Panc1 (cell line): ENCODE results near the gene FGF5. TPM values are rescaled to one million over a fixed set of nuclear protein-coding genes. Genes with fewer than 3 reads are reported as not detected.

Experiments
- ATAC-seq: fragments of 200-7000 bp; cut with Tn5 transposase; 2 replicates; pipeline ENCODE4 v1.9.1; 2020; ENCODE audit warnings: mild to moderate bottlenecking, moderate library complexity
- BruUV-seq: library from RNA; stranded (reverse); fragments of 400-500 nt; replicated peaks from 2 replicates; lab custom pipeline; 2021; lab: Mats Ljungman, UMichigan
- CTCF ChIA-PET: fragments of 300-600 bp; sonication (Branson Sonifier 250); formaldehyde crosslinking; loops from one replicate; lab custom pipeline; 2022; ENCODE audit warnings: antibody characterized with exemption; lab: Charles Lee
- POLR2A ChIA-PET: fragments of 300-600 bp; sonication (Branson Sonifier 250); formaldehyde crosslinking; loops from one replicate; lab custom pipeline; 2022; ENCODE audit warnings: antibody characterized with exemption; lab: Charles Lee
- DNase-seq: peaks from one replicate; pipeline ENCODE4 v3.0.0-alpha.2; 2010; ENCODE audit warnings: low read depth, low spot score
- H3K27ac ChIP-seq: 2 replicates; pipeline ENCODE4 v1.5.1; 2011; ENCODE audit warnings: mild to moderate bottlenecking, low read length, inconsistent platforms
- H3K27me3 ChIP-seq: fragments of 200-500 bp; sonication (Bioruptor generic); 2 replicates; pipeline ENCODE4 v1.6.0; 2014; ENCODE audit warnings: low read length, inconsistent platforms; ENCODE audit not compliant: control insufficient read depth, insufficient read depth
- H3K36me3 ChIP-seq: fragments of 200-500 bp; sonication (Bioruptor generic); 2 replicates; pipeline ENCODE4 v1.5.1; 2014; ENCODE audit warnings: inconsistent platforms, mild to moderate bottlenecking, low read length, moderate library complexity; ENCODE audit not compliant: control insufficient read depth, insufficient read depth
- H3K4me1 ChIP-seq: 2 replicates; pipeline ENCODE4 v1.5.1; 2011; ENCODE audit warnings: inconsistent platforms, mild to moderate bottlenecking, low read length, moderate library complexity; ENCODE audit not compliant: control insufficient read depth, insufficient read depth
- H3K4me3 ChIP-seq, 2 experiments: 2 replicates each; pipeline ENCODE4 v1.5.1; 2011 to 2012; ENCODE audit warnings: low read depth in 2 of 2, low read length in 2 of 2, mild to moderate bottlenecking in 2 of 2, inconsistent platforms in 1 of 2, moderate library complexity in 1 of 2
- H3K9me3 ChIP-seq: fragments of 200-500 bp; sonication (Bioruptor generic); 2 replicates; pipeline ENCODE4 v1.5.1; 2014; ENCODE audit warnings: low read depth, mild to moderate bottlenecking, inconsistent platforms, low read length, moderate library complexity; ENCODE audit not compliant: control insufficient read depth, insufficient read depth
- POLR2AphosphoS5 ChIP-seq: IDR thresholded peaks from 2 replicates; pipeline ENCODE4 v1.6.1; 2012; ENCODE audit warnings: mild to moderate bottlenecking, low read depth, low read length, moderate library complexity
- SIN3A ChIP-seq: IDR thresholded peaks from 2 replicates; pipeline ENCODE4 v1.6.1; 2012; ENCODE audit warnings: low read depth, mild to moderate bottlenecking, low read length, moderate library complexity, borderline replicate concordance; ENCODE audit not compliant: insufficient read depth
- TCF7L2 ChIP-seq: IDR thresholded peaks from 2 replicates; pipeline ENCODE4 v1.6.1; 2011; ENCODE audit warnings: mild to moderate bottlenecking, low read depth, low read length, inconsistent platforms
- in situ Hi-C: cut with HindIII; loops from 2 replicates; pipeline ENCODE4 v1.10.0; 2016; ENCODE audit warnings: low sequenced_read_pairs, low pct_unique_long_range_greater_than_20kb
- intact Hi-C: fragments of 100-400 bp; cut with micrococcal nuclease; formaldehyde crosslinking; loops from one replicate; pipeline ENCODE4 v1.10.0; 2022; ENCODE audit not compliant: unreplicated experiment
- total RNA-seq: library from RNA; stranded (reverse); gene quantifications from one replicate; pipeline ENCODE4 v1.2.1, GENCODE V29; 2021; ENCODE audit not compliant: unreplicated experiment
- TF ChIP-seq, protein P1 (sequence below): fragments of 450-650 bp; IDR thresholded peaks from 2 replicates; pipeline ENCODE4 v1.5.1; 2017; ENCODE audit warnings: mild to moderate bottlenecking
- TF ChIP-seq, protein P2 (sequence below), 2 experiments: IDR thresholded peaks; 2 replicates each; pipeline ENCODE4 v1.6.1; 2011 to 2012; ENCODE audit warnings: low read depth in 2 of 2, control low read depth in 1 of 2, low read length in 1 of 2, mild to moderate bottlenecking in 1 of 2, moderate library complexity in 1 of 2; ENCODE audit not compliant: insufficient read depth in 1 of 2

The FGF5 gene
- total RNA-seq, 1 experiment from 2014 or later = 1.3 TPM

DNA sequence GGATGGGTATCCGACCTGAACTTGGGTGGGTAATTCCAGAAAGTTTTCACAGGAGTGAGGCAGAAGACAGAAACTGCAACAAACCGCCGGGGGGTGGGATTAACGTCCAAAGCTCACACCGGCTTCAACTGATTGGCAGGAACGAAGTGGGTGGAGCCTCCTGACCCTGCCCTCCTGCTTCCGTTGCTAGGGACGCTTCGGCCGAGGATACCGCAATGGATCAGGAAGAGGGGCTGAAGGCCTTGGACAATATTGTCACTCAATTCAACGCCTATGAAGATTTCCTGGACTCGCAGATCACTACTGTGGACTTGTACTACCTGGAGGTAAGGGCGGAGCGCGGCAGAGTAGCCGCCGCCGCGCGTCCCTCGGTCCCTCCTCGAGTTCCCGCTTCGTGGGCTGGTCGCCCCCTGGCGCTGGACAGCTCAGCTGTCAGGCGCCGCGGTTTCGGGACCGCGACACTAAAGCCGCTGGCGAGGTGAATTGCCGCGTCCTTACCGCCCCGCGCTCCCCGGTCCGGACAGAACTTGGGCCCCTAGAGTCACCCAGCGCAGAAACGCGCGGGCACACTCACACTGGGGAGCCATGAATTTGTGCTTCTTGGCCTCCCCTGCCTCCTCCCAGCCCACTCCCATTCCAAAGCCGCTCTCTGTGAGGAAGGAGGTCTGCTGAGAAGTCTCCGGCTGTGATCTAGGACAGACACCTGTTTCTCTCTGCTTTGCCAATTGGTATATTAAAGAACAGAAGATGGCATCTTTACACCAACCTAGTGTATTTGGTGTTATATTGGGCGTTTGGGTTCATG lies 69.3 kb downstream of the FGF5 start, which contains the start of gene CFAP299:
Gene CFAP299 (plus strand): TSS at position 177 of the 805 bp plus-strand sequence.
- Histone ChIP-seq H3K36me3 (no peaks in the 10 kb centered on the region), H3K27me3 (no peaks in the 10 kb centered on the region), H3K9me3 (no peaks in the 10 kb centered on the region), H3K27ac (peak within 1 kb of the TSS; percentile 76), H3K4me3 (peak within 1 kb of the TSS; percentile 58 to 67), H3K4me1 (no peaks in the 10 kb centered on the region)
- ATAC-seq (peak; percentile 99), DNase-seq (peak; percentile 73)
- in situ Hi-C loops = no loop called here
- TF ChIP-seq, protein P1, sequence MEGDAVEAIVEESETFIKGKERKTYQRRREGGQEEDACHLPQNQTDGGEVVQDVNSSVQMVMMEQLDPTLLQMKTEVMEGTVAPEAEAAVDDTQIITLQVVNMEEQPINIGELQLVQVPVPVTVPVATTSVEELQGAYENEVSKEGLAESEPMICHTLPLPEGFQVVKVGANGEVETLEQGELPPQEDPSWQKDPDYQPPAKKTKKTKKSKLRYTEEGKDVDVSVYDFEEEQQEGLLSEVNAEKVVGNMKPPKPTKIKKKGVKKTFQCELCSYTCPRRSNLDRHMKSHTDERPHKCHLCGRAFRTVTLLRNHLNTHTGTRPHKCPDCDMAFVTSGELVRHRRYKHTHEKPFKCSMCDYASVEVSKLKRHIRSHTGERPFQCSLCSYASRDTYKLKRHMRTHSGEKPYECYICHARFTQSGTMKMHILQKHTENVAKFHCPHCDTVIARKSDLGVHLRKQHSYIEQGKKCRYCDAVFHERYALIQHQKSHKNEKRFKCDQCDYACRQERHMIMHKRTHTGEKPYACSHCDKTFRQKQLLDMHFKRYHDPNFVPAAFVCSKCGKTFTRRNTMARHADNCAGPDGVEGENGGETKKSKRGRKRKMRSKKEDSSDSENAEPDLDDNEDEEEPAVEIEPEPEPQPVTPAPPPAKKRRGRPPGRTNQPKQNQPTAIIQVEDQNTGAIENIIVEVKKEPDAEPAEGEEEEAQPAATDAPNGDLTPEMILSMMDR = peak; percentile 72
- TF ChIP-seq TCF7L2 (no peak), SIN3A (peak; percentile 95), POLR2AphosphoS5 (no peak)
- TF ChIP-seq, protein P2, sequence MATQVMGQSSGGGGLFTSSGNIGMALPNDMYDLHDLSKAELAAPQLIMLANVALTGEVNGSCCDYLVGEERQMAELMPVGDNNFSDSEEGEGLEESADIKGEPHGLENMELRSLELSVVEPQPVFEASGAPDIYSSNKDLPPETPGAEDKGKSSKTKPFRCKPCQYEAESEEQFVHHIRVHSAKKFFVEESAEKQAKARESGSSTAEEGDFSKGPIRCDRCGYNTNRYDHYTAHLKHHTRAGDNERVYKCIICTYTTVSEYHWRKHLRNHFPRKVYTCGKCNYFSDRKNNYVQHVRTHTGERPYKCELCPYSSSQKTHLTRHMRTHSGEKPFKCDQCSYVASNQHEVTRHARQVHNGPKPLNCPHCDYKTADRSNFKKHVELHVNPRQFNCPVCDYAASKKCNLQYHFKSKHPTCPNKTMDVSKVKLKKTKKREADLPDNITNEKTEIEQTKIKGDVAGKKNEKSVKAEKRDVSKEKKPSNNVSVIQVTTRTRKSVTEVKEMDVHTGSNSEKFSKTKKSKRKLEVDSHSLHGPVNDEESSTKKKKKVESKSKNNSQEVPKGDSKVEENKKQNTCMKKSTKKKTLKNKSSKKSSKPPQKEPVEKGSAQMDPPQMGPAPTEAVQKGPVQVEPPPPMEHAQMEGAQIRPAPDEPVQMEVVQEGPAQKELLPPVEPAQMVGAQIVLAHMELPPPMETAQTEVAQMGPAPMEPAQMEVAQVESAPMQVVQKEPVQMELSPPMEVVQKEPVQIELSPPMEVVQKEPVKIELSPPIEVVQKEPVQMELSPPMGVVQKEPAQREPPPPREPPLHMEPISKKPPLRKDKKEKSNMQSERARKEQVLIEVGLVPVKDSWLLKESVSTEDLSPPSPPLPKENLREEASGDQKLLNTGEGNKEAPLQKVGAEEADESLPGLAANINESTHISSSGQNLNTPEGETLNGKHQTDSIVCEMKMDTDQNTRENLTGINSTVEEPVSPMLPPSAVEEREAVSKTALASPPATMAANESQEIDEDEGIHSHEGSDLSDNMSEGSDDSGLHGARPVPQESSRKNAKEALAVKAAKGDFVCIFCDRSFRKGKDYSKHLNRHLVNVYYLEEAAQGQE (IDR thresholded peaks at IDR 0.05; ENCODE audit: insufficient read depth in 1 of 2, low read depth in 2 of 2, low read length in 1 of 2) = peak in 1 of 2 experiments; percentile 56; a peak in 1 of 4 replicates
- ChIA-PET CTCF (interaction anchor here (0.6 to 1.1 kb wide), 3 partner anchors 151 to 1384 kb away, joined by 3 to 4 read pairs (median 3); no protein-coding TSS in a partner anchor), POLR2A (no interaction called here)
- intact Hi-C loops = loop anchor here (5.0 kb wide), 2 partner anchors 113 to 1383 kb away; no protein-coding TSS in a partner anchor
- no TSS peak for BruUV-seq

DNA sequence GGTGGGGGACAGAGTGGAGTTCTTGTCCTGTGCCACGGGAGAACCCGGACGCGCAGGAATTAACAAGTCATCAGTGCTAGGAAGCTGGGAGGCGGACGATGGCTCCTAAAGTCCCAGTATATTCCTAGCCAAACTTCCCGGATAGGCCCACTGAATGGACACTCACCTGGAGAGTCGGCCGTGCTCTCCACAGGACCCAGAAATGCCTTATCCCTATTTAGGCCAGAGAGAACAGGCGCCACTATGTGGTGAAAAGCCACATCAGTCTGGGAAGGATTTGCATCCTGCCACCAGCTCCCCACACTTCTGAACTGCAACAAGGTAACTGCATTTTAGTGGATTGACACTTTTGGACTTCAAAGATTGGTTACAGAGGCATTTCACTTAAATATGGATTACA lies 70.1 kb downstream of the FGF5 start:
- DNase-seq = no peak
- intact Hi-C loops (loop anchor here (5.0 kb wide), 2 partner anchors 114 to 1384 kb away; no protein-coding TSS in a partner anchor), in situ Hi-C loops (no loop called here)
- Histone ChIP-seq H3K9me3 (no peaks in the 10 kb centered on the region), H3K36me3 (no peaks in the 10 kb centered on the region), H3K27me3 (no peaks in the 10 kb centered on the region), H3K4me3 (peak overlapping the region; percentile 58 to 67), H3K27ac (no peak overlapping the region), H3K4me1 (no peaks in the 10 kb centered on the region)
- TF ChIP-seq, protein P1 = peak; percentile 65
- TF ChIP-seq TCF7L2 (no peak), POLR2AphosphoS5 (no peak), SIN3A (no peak)
- TF ChIP-seq, protein P2 (IDR thresholded peaks at IDR 0.05; ENCODE audit: insufficient read depth in 1 of 2, low read depth in 2 of 2, low read length in 1 of 2) = no peak
- no TSS peak for BruUV-seq
- ChIA-PET POLR2A (no interaction called here), CTCF (interaction anchor here (0.7 to 1.2 kb wide), 3 partner anchors 117 to 1385 kb away, joined by 3 to 6 read pairs (median 3); no protein-coding TSS in a partner anchor)
- ATAC-seq = peak; percentile 80
